ENCODE data around the gene PKD2L2.
"Not testable (repeated sequence)": the region's sequence is repeated elsewhere in the genome, so short reads cannot be mapped to it uniquely, and the experiment has no call there.

The PKD2L2 gene

GRCh38 chr5:137888863-137889759 is at the start of gene PKD2L2:
Gene PKD2L2 (plus strand): TSS chr5:137889457. CDS start chr5:137889492, 35 bp downstream.
- DNase-seq = peak; percentile 79

- no peak for DNase-seq
These were observed 47.0 kb upstream of the PKD2L2 start for GRCh38 chr5:137842296-137842695.

GRCh38 chr5:137843676-137844299 is 45.5 kb upstream of the PKD2L2 start:
- no peak for DNase-seq

- DNase-seq = no peak
These were observed 43.8 kb upstream of the PKD2L2 start for GRCh38 chr5:137845472-137845871.

- DNase-seq = no peak
These were observed 41.6 kb upstream of the PKD2L2 start for GRCh38 chr5:137847687-137848086.

GRCh38 chr5:137853165-137853564 is 36.1 kb upstream of the PKD2L2 start:
- not testable (repeated sequence) for DNase-seq

GRCh38 chr5:137856201-137856600 is 33.1 kb upstream of the PKD2L2 start:
- DNase-seq = no peak

- no peak for DNase-seq
These were observed 32.1 kb upstream of the PKD2L2 start for GRCh38 chr5:137856916-137857862.

GRCh38 chr5:137858223-137858916 is 30.9 kb upstream of the PKD2L2 start:
- no peak for DNase-seq

- DNase-seq = no peak
These were observed 30.3 kb upstream of the PKD2L2 start for GRCh38 chr5:137858954-137859353.

- no peak for DNase-seq
These were observed 27.0 kb upstream of the PKD2L2 start for GRCh38 chr5:137862251-137862650.

- DNase-seq = not testable (repeated sequence)
These were observed 25.6 kb upstream of the PKD2L2 start for GRCh38 chr5:137863653-137864052.

- no peak for DNase-seq
These were observed 22.5 kb upstream of the PKD2L2 start for GRCh38 chr5:137866541-137867388.

- no peak for DNase-seq
These were observed 21.6 kb upstream of the PKD2L2 start, which contains the start of gene MYOT for GRCh38 chr5:137867664-137868063. Gene MYOT (plus strand): TSS chr5:137867860. CDS start chr5:137870652, 2,792 bp downstream.

GRCh38 chr5:137870647-137871339 is 18.5 kb upstream of the PKD2L2 start:
- DNase-seq = no peak

- no peak for DNase-seq
These were observed 17.7 kb upstream of the PKD2L2 start for GRCh38 chr5:137871571-137871970.

- DNase-seq = no peak
These were observed 16.8 kb upstream of the PKD2L2 start for GRCh38 chr5:137872466-137872865.

GRCh38 chr5:137876101-137876500 is 13.2 kb upstream of the PKD2L2 start:
- no peak for DNase-seq

GRCh38 chr5:137880313-137880712 is 8.9 kb upstream of the PKD2L2 start:
- no peak for DNase-seq

- no peak for DNase-seq
These were observed 1.4 kb upstream of the PKD2L2 start for GRCh38 chr5:137887831-137888230.

- DNase-seq = no peak
These were observed 793 bp upstream of the PKD2L2 start for GRCh38 chr5:137888466-137888862.

Data from islet precursor cell (in vitro differentiated cells).